HEK293 (cell line): ENCODE results near the gene NOC2L.
A peak's percentile ranks its signal among the peaks of the same experiment; 100 is the strongest.

Source experiments
- HOXA7 ChIP-seq: sonication (generic); formaldehyde crosslinking; IDR thresholded peaks from 2 replicates; pipeline ENCODE4 v1.8.1; 2022; ENCODE audit warnings: missing genetic modification reagents, borderline replicate concordance
- KLF7 ChIP-seq: fragments of 450-650 bp; formaldehyde crosslinking; IDR thresholded peaks from 2 replicates; pipeline ENCODE4 v1.5.1; 2016; ENCODE audit warnings: missing biosample characterization, missing genetic modification characterization, borderline replicate concordance
- REPIN1 ChIP-seq: fragments of 450-650 bp; formaldehyde crosslinking; IDR thresholded peaks from 2 replicates; pipeline ENCODE4 v1.5.1; 2017; ENCODE audit warnings: missing biosample characterization, missing genetic modification characterization, low read depth
- YY1 ChIP-seq: fragments of 450-650 bp; formaldehyde crosslinking; IDR thresholded peaks from 2 replicates; pipeline ENCODE4 v1.5.1; 2018; ENCODE audit warnings: missing biosample characterization, missing genetic modification characterization
- ZBTB1 ChIP-seq: fragments of 450-650 bp; formaldehyde crosslinking; IDR thresholded peaks from 2 replicates; pipeline ENCODE4 v1.5.1; 2016; ENCODE audit warnings: missing biosample characterization, missing genetic modification characterization
- ZBTB17 ChIP-seq: fragments of 450-650 bp; formaldehyde crosslinking; IDR thresholded peaks from 2 replicates; pipeline ENCODE4 v1.5.1; 2016; ENCODE audit warnings: missing biosample characterization, missing genetic modification characterization
- ZBTB8A ChIP-seq: fragments of 450-650 bp; formaldehyde crosslinking; IDR thresholded peaks from 2 replicates; pipeline ENCODE4 v1.5.1; 2016; ENCODE audit warnings: missing biosample characterization, missing genetic modification characterization
- ZFP41 ChIP-seq: fragments of 450-650 bp; formaldehyde crosslinking; IDR thresholded peaks from 2 replicates; pipeline ENCODE4 v1.5.1; 2016; ENCODE audit warnings: missing biosample characterization, missing genetic modification characterization, borderline replicate concordance
- ZIC2 ChIP-seq: fragments of 450-650 bp; formaldehyde crosslinking; IDR thresholded peaks from 2 replicates; pipeline ENCODE4 v1.5.1; 2016; ENCODE audit warnings: missing biosample characterization, missing genetic modification characterization
- ZNF248 ChIP-seq: fragments of 450-650 bp; formaldehyde crosslinking; IDR thresholded peaks from 2 replicates; pipeline ENCODE4 v1.5.1; 2017; ENCODE audit warnings: missing biosample characterization, missing genetic modification characterization
- ZNF302 ChIP-seq: fragments of 450-650 bp; formaldehyde crosslinking; IDR thresholded peaks from 2 replicates; pipeline ENCODE4 v1.5.1; 2016; ENCODE audit warnings: missing biosample characterization, missing genetic modification characterization, low read depth
- ZNF366 ChIP-seq: fragments of 450-650 bp; formaldehyde crosslinking; conservative IDR thresholded peaks from 2 replicates; pipeline ENCODE4 v1.5.1; 2016; ENCODE audit warnings: missing biosample characterization, missing genetic modification characterization
- ZNF514 ChIP-seq: fragments of 450-650 bp; formaldehyde crosslinking; IDR thresholded peaks from 2 replicates; pipeline ENCODE4 v1.5.1; 2016; ENCODE audit warnings: missing biosample characterization, missing genetic modification characterization
- ZNF530 ChIP-seq: fragments of 450-650 bp; formaldehyde crosslinking; IDR thresholded peaks from 2 replicates; pipeline ENCODE4 v1.5.1; 2016; ENCODE audit warnings: low read depth, missing biosample characterization, missing genetic modification characterization
- ZNF560 ChIP-seq: fragments of 450-650 bp; formaldehyde crosslinking; IDR thresholded peaks from 2 replicates; pipeline ENCODE4 v1.5.1; 2017; ENCODE audit warnings: missing biosample characterization, missing genetic modification characterization, borderline replicate concordance
- ZNF585B ChIP-seq: fragments of 450-650 bp; formaldehyde crosslinking; IDR thresholded peaks from 2 replicates; pipeline ENCODE4 v1.5.1; 2016; ENCODE audit warnings: missing biosample characterization, missing genetic modification characterization
- ZNF610 ChIP-seq: fragments of 450-650 bp; formaldehyde crosslinking; IDR thresholded peaks from 2 replicates; pipeline ENCODE4 v1.5.1; 2016; ENCODE audit warnings: missing biosample characterization, missing genetic modification characterization, borderline replicate concordance
- ZNF621 ChIP-seq: fragments of 450-650 bp; formaldehyde crosslinking; IDR thresholded peaks from 2 replicates; pipeline ENCODE4 v1.5.1; 2017; ENCODE audit warnings: missing biosample characterization, missing genetic modification characterization
- ZNF701 ChIP-seq: fragments of 450-650 bp; formaldehyde crosslinking; IDR thresholded peaks from 2 replicates; pipeline ENCODE4 v1.5.1; 2016; ENCODE audit warnings: missing biosample characterization, missing genetic modification characterization
- ZNF747 ChIP-seq: fragments of 450-650 bp; formaldehyde crosslinking; IDR thresholded peaks from 2 replicates; pipeline ENCODE4 v1.5.1; 2016; ENCODE audit warnings: missing biosample characterization, missing genetic modification characterization
- ZSCAN30 ChIP-seq: fragments of 450-650 bp; IDR thresholded peaks from 2 replicates; pipeline ENCODE4 v1.5.1; 2018; ENCODE audit warnings: missing biosample characterization, mild to moderate bottlenecking, missing genetic modification characterization, moderate library complexity
- TF ChIP-seq, protein P1 (sequence below): IDR thresholded peaks from 2 replicates; pipeline ENCODE4 v1.6.1; 2011; ENCODE audit warnings: mild to moderate bottlenecking, low read depth, low read length, borderline replicate concordance
- TF ChIP-seq, protein P2 (sequence below): fragments of 450-650 bp; formaldehyde crosslinking; IDR thresholded peaks from 2 replicates; pipeline ENCODE4 v1.5.1; 2016; ENCODE audit warnings: missing biosample characterization, missing genetic modification characterization, borderline replicate concordance
- TF ChIP-seq, protein P3 (sequence below): fragments of 450-650 bp; formaldehyde crosslinking; IDR thresholded peaks from 2 replicates; pipeline ENCODE4 v1.5.1; 2017; ENCODE audit warnings: missing biosample characterization, missing genetic modification characterization
- TF ChIP-seq, protein P4 (sequence below): fragments of 450-650 bp; formaldehyde crosslinking; IDR thresholded peaks from 2 replicates; pipeline ENCODE4 v1.5.1; 2016; ENCODE audit warnings: missing biosample characterization, missing genetic modification characterization, borderline replicate concordance
- TF ChIP-seq, protein P5 (sequence below): fragments of 450-650 bp; formaldehyde crosslinking; IDR thresholded peaks from 2 replicates; pipeline ENCODE4 v1.5.1; 2016; ENCODE audit warnings: missing biosample characterization, missing genetic modification characterization
- TF ChIP-seq, protein P6 (sequence below): fragments of 450-650 bp; formaldehyde crosslinking; IDR thresholded peaks from 2 replicates; pipeline ENCODE4 v1.5.1; 2017; ENCODE audit warnings: missing biosample characterization, missing genetic modification characterization
- TF ChIP-seq, protein P7 (sequence below): fragments of 450-650 bp; formaldehyde crosslinking; IDR thresholded peaks from 2 replicates; pipeline ENCODE4 v1.5.1; 2016; ENCODE audit warnings: missing biosample characterization, missing genetic modification characterization

Gene NOC2L

DNA sequence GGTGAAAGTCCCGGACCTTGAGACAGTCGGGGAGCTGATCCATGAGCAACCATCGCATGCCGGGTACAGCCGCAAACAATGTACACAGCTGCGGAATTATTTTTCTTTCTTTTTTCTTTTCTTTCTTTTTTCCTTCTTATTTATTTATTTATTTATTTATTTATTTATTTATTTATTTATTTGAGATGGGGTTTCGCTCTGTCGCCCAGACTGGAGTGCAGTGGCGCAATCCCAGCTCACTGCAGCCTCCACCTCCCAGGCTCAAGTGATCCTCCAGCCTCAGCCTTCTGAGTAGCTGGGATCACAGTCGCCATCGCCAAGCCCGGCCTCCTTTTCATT is 25.4 kb upstream of the NOC2L start (continued):
- TF ChIP-seq KLF7 (tag by site-specific recombination) (no peak), ZNF621 (tag by site-specific recombination) (no peak), HOXA7 (CRISPR knock-in tag) (no peak), REPIN1 (tag by site-specific recombination) (no peak), ZSCAN30 (no peak), ZNF747 (tag by site-specific recombination) (no peak), ZIC2 (tag by site-specific recombination) (no peak), ZNF560 (peak; percentile 51; the same call in 1 of the 2 replicates), ZNF530 (tag by site-specific recombination) (0 out of 2 replicates have a peak, but pooled peaks have one; percentile 46), ZFP41 (no peak), ZNF248 (tag by site-specific recombination) (no peak), ZNF514 (no peak), ZNF610 (tag by site-specific recombination) (no peak), ZNF701 (tag by site-specific recombination) (no peak), ZNF302 (tag by site-specific recombination) (no peak), ZNF366 (tag by site-specific recombination) (0 out of 2 replicates have a peak, but pooled peaks have one; percentile 28), ZBTB1 (tag by site-specific recombination) (no peak), YY1 (tag by site-specific recombination) (no peak), ZBTB17 (no peak), ZBTB8A (tag by site-specific recombination) (peak; percentile 83), ZNF585B (tag by site-specific recombination) (no peak)
- TF ChIP-seq, protein P1, sequence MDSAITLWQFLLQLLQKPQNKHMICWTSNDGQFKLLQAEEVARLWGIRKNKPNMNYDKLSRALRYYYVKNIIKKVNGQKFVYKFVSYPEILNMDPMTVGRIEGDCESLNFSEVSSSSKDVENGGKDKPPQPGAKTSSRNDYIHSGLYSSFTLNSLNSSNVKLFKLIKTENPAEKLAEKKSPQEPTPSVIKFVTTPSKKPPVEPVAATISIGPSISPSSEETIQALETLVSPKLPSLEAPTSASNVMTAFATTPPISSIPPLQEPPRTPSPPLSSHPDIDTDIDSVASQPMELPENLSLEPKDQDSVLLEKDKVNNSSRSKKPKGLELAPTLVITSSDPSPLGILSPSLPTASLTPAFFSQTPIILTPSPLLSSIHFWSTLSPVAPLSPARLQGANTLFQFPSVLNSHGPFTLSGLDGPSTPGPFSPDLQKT: no peak
- TF ChIP-seq, protein P2, sequence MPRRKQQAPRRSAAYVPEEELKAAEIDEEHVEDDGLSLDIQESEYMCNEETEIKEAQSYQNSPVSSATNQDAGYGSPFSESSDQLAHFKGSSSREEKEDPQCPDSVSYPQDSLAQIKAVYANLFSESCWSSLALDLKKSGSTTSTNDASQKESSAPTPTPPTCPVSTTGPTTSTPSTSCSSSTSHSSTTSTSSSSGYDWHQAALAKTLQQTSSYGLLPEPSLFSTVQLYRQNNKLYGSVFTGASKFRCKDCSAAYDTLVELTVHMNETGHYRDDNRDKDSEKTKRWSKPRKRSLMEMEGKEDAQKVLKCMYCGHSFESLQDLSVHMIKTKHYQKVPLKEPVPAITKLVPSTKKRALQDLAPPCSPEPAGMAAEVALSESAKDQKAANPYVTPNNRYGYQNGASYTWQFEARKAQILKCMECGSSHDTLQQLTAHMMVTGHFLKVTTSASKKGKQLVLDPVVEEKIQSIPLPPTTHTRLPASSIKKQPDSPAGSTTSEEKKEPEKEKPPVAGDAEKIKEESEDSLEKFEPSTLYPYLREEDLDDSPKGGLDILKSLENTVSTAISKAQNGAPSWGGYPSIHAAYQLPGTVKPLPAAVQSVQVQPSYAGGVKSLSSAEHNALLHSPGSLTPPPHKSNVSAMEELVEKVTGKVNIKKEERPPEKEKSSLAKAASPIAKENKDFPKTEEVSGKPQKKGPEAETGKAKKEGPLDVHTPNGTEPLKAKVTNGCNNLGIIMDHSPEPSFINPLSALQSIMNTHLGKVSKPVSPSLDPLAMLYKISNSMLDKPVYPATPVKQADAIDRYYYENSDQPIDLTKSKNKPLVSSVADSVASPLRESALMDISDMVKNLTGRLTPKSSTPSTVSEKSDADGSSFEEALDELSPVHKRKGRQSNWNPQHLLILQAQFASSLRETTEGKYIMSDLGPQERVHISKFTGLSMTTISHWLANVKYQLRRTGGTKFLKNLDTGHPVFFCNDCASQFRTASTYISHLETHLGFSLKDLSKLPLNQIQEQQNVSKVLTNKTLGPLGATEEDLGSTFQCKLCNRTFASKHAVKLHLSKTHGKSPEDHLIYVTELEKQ (tag by site-specific recombination): no peak
- TF ChIP-seq, protein P3, sequence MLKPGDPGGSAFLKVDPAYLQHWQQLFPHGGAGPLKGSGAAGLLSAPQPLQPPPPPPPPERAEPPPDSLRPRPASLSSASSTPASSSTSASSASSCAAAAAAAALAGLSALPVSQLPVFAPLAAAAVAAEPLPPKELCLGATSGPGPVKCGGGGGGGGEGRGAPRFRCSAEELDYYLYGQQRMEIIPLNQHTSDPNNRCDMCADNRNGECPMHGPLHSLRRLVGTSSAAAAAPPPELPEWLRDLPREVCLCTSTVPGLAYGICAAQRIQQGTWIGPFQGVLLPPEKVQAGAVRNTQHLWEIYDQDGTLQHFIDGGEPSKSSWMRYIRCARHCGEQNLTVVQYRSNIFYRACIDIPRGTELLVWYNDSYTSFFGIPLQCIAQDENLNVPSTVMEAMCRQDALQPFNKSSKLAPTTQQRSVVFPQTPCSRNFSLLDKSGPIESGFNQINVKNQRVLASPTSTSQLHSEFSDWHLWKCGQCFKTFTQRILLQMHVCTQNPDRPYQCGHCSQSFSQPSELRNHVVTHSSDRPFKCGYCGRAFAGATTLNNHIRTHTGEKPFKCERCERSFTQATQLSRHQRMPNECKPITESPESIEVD: no peak
- TF ChIP-seq, protein P4, sequence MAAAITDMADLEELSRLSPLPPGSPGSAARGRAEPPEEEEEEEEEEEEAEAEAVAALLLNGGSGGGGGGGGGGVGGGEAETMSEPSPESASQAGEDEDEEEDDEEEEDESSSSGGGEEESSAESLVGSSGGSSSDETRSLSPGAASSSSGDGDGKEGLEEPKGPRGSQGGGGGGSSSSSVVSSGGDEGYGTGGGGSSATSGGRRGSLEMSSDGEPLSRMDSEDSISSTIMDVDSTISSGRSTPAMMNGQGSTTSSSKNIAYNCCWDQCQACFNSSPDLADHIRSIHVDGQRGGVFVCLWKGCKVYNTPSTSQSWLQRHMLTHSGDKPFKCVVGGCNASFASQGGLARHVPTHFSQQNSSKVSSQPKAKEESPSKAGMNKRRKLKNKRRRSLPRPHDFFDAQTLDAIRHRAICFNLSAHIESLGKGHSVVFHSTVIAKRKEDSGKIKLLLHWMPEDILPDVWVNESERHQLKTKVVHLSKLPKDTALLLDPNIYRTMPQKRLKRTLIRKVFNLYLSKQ (tag by site-specific recombination): peak; percentile 32; the same call in 1 of the 2 replicates
- TF ChIP-seq, protein P5, sequence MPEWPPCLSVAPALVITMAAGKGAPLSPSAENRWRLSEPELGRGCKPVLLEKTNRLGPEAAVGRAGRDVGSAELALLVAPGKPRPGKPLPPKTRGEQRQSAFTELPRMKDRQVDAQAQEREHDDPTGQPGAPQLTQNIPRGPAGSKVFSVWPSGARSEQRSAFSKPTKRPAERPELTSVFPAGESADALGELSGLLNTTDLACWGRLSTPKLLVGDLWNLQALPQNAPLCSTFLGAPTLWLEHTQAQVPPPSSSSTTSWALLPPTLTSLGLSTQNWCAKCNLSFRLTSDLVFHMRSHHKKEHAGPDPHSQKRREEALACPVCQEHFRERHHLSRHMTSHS (tag by site-specific recombination): no peak
- TF ChIP-seq, protein P6, sequence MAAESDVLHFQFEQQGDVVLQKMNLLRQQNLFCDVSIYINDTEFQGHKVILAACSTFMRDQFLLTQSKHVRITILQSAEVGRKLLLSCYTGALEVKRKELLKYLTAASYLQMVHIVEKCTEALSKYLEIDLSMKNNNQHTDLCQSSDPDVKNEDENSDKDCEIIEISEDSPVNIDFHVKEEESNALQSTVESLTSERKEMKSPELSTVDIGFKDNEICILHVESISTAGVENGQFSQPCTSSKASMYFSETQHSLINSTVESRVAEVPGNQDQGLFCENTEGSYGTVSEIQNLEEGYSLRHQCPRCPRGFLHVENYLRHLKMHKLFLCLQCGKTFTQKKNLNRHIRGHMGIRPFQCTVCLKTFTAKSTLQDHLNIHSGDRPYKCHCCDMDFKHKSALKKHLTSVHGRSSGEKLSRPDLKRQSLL (tag by site-specific recombination): no peak
- TF ChIP-seq, protein P7, sequence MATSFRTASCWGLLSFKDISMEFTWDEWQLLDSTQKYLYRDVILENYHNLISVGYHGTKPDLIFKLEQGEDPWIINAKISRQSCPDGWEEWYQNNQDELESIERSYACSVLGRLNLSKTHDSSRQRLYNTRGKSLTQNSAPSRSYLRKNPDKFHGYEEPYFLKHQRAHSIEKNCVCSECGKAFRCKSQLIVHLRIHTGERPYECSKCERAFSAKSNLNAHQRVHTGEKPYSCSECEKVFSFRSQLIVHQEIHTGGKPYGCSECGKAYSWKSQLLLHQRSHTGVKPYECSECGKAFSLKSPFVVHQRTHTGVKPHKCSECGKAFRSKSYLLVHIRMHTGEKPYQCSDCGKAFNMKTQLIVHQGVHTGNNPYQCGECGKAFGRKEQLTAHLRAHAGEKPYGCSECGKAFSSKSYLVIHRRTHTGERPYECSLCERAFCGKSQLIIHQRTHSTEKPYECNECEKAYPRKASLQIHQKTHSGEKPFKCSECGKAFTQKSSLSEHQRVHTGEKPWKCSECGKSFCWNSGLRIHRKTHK (tag by site-specific recombination): no peak
